ENCODE results near the gene RAP2B.
"Not testable (repeated sequence)": the region's sequence is repeated elsewhere in the genome, so short reads cannot be mapped to it uniquely, and the experiment has no call there.

RAP2B gene

DNA sequence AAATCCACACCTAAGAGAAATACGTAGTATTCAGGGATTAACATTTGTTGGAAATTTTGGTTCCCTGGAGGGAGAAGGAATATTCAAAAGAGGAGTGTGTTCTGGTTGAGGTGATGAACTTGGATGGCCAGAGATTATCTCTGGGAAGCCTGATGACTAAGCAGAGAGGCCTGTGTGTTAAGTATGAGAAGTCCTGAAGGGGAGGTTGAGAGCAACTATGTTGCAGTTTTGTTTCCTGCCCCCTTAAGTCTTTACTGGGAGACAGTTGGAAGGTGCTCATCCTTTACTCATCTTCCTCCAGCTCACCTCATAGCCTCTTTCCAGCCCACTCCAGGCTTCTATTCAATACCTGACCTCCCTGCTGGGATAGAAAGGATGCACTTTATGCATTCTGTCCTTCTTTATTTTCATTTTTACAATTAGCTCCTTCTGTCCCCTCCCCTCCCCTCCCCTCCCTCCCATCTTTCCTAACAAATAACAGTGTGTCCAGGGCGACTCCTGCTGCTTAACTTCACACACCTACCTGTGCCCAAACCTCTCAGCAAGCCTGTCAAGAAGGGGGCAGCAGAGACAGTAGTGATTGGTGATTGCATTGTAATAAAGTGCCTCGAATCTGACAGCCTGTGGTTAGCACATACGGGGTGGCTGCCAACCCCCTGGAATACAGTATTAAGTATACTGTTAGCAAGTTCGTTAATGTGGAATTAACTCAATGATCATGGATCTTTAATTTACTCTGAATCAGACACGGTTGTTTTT is 11.9 kb downstream of the RAP2B start:
- TF ChIP-seq CTCF (IDR thresholded peaks at IDR 0.05; ENCODE audit: low read depth, low read length), result no peak
- H3K4me3 ChIP-seq (ENCODE audit: low read depth, low read length), result no peak overlapping the region

GRCh38 chr3:153176197-153176596 is 14.2 kb downstream of the RAP2B start:
- no peak for TF ChIP-seq CTCF (IDR thresholded peaks at IDR 0.05; ENCODE audit: low read depth, low read length)

DNA sequence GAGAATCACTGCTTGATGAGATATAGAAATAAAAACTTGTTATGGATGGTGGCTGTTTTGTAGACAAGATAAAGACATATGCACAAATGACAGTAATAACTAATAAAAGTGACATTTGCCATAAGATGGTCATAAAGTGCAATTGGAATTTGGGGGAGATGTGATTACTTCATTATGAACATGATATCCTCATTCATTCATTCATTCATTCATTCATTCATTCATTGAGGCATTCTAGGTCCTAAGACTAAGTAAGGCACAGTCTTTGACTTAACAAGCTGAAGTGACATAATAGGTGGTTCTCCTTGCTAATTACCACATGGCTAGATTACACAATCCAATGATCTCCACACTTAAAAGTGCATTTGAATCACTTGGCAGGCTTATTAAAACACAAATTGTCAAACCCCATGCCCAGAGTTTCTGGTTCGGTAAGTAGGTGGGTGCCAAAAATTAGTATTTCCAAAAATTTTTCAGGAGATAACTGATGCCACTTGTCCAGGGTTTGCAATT is 18.9 kb downstream of the RAP2B start:
- H3K4me3 ChIP-seq (ENCODE audit: low read depth, low read length), result no peak overlapping the region
- TF ChIP-seq CTCF (IDR thresholded peaks at IDR 0.05; ENCODE audit: low read depth, low read length), result no peak

More at GRCh38 chr3:153176197-153176596, 14.2 kb downstream of the RAP2B start:
- no peak overlapping the region for H3K4me3 ChIP-seq (ENCODE audit: low read depth, low read length)

DNA sequence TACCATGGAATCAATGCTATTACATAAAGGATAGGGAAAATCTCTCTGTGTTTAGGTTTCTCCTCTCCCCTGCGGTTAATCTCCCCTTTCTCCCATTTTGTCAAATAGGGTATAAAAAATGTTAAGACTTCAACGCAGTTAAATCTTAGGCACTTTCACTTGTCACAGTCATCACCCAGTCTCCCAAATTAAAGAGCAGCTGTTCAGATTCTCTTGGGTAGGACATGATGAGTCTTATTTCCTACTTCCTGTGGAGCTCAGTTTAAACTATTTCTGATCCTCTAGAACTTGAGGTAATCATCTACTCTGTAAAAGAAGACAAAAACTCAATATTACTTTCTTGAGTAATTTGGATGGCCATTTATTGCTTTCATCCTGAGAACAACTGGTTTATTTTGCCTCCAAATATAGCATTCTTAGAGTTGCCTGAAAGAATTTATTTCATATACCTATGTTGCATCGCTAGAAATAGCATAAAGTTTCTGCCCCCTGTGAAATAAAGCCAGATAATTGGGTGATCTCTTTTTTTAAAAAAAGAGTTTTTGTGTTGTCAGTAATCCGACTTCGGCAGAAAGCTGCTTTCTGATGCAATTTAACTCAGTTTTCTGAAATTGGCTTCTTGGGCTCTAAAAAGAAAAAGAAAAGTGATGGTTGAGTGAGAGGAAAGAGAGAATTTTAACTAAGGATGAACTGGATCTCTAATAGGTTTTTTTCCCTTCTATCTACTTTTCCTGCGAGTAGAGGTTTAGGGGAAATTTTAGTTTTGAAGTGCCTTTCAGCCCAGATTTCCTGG is 20.7 kb downstream of the RAP2B start:
- H3K4me3 ChIP-seq (ENCODE audit: low read depth, low read length), result no peak overlapping the region
- TF ChIP-seq CTCF (IDR thresholded peaks at IDR 0.05; ENCODE audit: low read depth, low read length), result no peak

GRCh38 chr3:153190923-153191322 is 28.9 kb downstream of the RAP2B start:
- TF ChIP-seq CTCF (IDR thresholded peaks at IDR 0.05; ENCODE audit: low read depth, low read length), result no peak
- no peak overlapping the region for H3K4me3 ChIP-seq (ENCODE audit: low read depth, low read length)

DNA sequence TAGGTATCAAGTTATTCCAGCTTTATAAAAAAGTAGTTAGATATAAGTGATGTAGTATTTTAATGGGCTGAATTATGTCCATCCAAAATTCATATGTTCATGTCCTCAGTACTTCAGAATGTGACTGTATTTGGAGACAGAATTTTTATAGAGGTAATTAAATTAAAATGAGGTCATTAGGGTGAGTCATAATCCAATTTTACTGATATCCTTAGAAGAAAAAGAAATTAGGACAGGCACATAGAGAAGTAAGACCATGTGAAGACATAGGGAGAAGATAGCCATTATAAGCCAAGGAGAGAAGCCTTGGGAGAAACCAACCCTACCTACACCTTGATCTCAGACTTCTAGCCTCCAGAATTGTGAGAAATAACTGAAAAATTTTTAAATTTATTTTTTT is 30.3 kb downstream of the RAP2B start:
- H3K4me3 ChIP-seq (ENCODE audit: low read depth, low read length), result no peak overlapping the region
- TF ChIP-seq CTCF (IDR thresholded peaks at IDR 0.05; ENCODE audit: low read depth, low read length), result no peak

DNA sequence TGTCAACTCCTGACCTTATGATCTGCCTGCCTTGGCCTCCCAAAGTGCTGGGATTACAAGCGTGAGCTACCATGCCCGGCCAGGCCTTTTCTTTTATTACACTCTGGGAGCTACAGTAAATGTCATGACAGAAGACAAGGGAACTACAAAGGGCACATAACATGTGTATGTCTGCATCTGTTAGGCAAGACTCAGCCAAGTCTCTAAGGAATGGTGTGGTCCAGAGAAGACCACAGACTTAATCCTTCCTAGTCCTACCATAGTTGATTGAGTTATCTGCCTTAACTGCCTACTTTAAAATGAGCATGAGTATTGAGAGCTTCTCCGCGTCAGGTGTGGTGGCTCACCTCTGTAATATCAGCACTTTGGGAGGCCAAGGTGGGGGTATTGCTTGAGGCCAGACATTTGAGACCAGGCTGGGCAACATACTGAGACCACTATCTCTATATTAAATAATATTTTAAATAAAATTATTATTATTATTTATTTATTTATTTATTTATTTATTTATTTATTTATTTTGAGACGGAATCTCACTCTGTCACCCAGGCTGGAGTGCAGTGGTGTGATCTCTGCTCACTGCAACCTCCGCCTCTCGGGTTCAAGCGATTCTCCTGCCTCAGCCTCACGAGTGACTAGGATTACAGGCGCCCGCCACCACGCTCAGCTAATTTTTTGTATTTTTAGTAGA is 31.9 kb downstream of the RAP2B start:
- H3K4me3 ChIP-seq (ENCODE audit: low read depth, low read length), result not testable (repeated sequence)

Measured in WI38 (cell line).